ENCODE results near the gene COL2A1.

DNA sequence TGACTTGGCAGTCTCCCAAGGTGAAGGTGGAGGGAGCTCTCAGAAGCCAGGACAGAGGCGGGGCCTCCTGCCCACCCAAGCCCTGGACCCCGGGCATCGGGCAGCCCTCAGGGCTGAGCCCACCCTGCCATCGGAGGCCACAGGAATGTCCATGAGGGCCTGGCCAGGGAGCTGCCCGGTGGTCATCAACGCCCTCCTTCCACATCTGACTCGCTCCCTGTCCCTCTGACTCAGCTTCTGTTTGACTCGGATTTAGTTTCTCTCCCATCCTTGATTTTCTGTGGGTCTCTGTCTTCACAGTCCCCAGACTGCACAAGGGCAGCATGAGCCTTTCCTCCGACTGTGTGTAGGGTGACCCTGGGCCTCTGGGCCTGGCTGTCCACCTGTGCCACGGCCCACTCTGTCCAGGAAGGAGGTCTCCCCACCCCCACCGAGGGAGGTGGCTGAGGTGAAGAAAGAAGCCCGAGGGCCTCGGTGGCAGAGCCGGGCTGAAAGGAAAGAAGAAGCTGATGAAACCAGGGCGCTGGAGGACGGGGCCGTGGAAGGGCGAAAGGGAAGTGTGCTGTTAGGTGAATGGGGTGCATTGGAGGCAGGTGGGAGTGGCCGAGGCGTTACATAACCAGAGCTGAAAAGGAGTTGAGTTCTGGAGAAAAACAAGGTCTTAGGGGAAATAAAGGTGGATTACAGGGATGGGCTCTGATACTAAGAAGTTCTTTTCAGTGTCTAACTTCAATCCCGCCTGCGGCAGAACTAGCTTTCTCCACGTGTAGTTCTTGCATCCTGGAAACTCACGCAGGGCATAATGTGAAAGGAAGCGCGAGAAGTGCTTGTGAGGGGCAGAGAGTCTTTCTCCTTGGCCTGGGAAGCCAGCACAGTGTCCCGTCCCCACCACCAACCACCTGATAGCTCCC, 57.6 kb downstream of the COL2A1 start:
- TF ChIP-seq, protein P1, sequence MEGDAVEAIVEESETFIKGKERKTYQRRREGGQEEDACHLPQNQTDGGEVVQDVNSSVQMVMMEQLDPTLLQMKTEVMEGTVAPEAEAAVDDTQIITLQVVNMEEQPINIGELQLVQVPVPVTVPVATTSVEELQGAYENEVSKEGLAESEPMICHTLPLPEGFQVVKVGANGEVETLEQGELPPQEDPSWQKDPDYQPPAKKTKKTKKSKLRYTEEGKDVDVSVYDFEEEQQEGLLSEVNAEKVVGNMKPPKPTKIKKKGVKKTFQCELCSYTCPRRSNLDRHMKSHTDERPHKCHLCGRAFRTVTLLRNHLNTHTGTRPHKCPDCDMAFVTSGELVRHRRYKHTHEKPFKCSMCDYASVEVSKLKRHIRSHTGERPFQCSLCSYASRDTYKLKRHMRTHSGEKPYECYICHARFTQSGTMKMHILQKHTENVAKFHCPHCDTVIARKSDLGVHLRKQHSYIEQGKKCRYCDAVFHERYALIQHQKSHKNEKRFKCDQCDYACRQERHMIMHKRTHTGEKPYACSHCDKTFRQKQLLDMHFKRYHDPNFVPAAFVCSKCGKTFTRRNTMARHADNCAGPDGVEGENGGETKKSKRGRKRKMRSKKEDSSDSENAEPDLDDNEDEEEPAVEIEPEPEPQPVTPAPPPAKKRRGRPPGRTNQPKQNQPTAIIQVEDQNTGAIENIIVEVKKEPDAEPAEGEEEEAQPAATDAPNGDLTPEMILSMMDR (IDR thresholded peaks at IDR 0.05; ENCODE audit: low read depth, low read length) = no peak
- TF ChIP-seq EZH2phosphoT487 (IDR thresholded peaks at IDR 0.05; ENCODE audit: low read depth) = no peak
